ENCODE data around the gene TMED8. TPM values are rescaled to one million over a fixed set of nuclear protein-coding genes. Genes with fewer than 3 reads are reported as not detected.
A peak's percentile ranks its signal among the peaks of the same experiment; 100 is the strongest.

The TMED8 gene
- total and polyA plus RNA-seq, 10 of the 15 experiments (the other 5 are each of a cell fraction or from before 2014, with no cell fraction given), result 7.3 to 39.1 (median 26.1) TPM

- TF ChIP-seq PKNOX1 (IDR thresholded peaks at IDR 0.05), result no peak
- no peak for TF ChIP-seq ATF7 (IDR thresholded peaks at IDR 0.05; ENCODE audit: low read depth)
- no peak for TF ChIP-seq RELA (IDR thresholded peaks at IDR 0.05; ENCODE audit: borderline replicate concordance, partially characterized antibody)
- TF ChIP-seq RB1 (IDR thresholded peaks at IDR 0.05; ENCODE audit: borderline replicate concordance), result 0 out of 2 replicates have a peak, but pooled peaks have one; percentile 33
- no peak for TF ChIP-seq IKZF2 (IDR thresholded peaks at IDR 0.05)
- no peak overlapping the region for H3K27ac ChIP-seq (ENCODE audit: control insufficient read depth, insufficient read depth)
- H2AFZ ChIP-seq (ENCODE audit: control insufficient read depth, low read depth, low read length), result no peak overlapping the region
- no peaks in the 10 kb centered on the region; the same call in 1 of the 2 replicates for H3K79me2 ChIP-seq (ENCODE audit: control insufficient read depth, insufficient read depth, low read length)
- no peaks in the 10 kb centered on the region; a peak in 1 of 4 replicates for H3K36me3 ChIP-seq (ENCODE audit: control insufficient read depth in 2 of 2, insufficient read depth in 2 of 2, low read length in 1 of 2)
- in situ Hi-C loops (cut with MboI) (loop anchor here (5.0 kb wide), 2 partner anchors 164 to 449 kb away; no protein-coding TSS in a partner anchor), intact Hi-C loops (cut with micrococcal nuclease; ENCODE audit: unreplicated experiment) (loop anchor here (1.0 to 5.0 kb wide), 3 partner anchors 15 to 444 kb away; no protein-coding TSS in a partner anchor)
- H3K27me3 ChIP-seq (replicated peaks in 1 of 2; ENCODE audit: control insufficient read depth in 2 of 2, insufficient read depth in 2 of 2, low read length in 1 of 2), result no peaks in the 10 kb centered on the region
- CTCF ChIA-PET, result interaction anchor here (0.6 to 7.5 kb wide), 92 partner anchors 9 to 607 kb away, joined by 3 to 159 read pairs (median 4); partner anchors contain the start of genes CIPC, SAMD15, TMED8 and VIPAS39
- no TSS peak for BruUV-seq (replicated peaks)
- H4K20me1 ChIP-seq (ENCODE audit: control insufficient read depth, insufficient read depth), result no peaks in the 10 kb centered on the region
- ATAC-seq (no peak), DNase-seq (ENCODE audit: low read depth, low spot score) (no peak), FAIRE-seq (no peak)
- H3K9me3 ChIP-seq (replicated peaks; ENCODE audit: control insufficient read depth, insufficient read depth, low read length), result no peaks in the 10 kb centered on the region
- 0% methylated on average over 1 of the region's 1 CpG for WGBS (ENCODE audit: insufficient coverage, insufficient replicate concordance, low lambda C conversion rate, missing lambda C conversion rate)
- SMC1A ChIA-PET (ENCODE audit: uncharacterized antibody, unreplicated experiment), result interaction anchor here (0.7 to 3.6 kb wide), 38 partner anchors 9 to 444 kb away, joined by 3 to 45 read pairs (median 5); partner anchors contain the start of genes CIPC, SAMD15, TMED8 and VIPAS39
- no peak overlapping the region for H3K4me2 ChIP-seq (ENCODE audit: control insufficient read depth, insufficient read depth)
- RAD21 ChIA-PET (ENCODE audit: unreplicated experiment), result interaction anchor here (0.6 to 3.0 kb wide), 29 partner anchors 9 to 605 kb away, joined by 3 to 48 read pairs (median 5); partner anchors contain the start of genes AHSA1, CIPC, SAMD15 and TMED8
- POLR2A ChIA-PET, result interaction anchor here (0.7 to 0.9 kb wide), 2 partner anchors 165 to 404 kb away, joined by 3 read pairs; no protein-coding TSS in a partner anchor
- H3K9ac ChIP-seq (ENCODE audit: control insufficient read depth, insufficient read depth, low read length), result no peak overlapping the region
- H3K4me3 ChIP-seq, result no peak overlapping the region
- no peaks in the 10 kb centered on the region for H3K4me1 ChIP-seq (ENCODE audit: control insufficient read depth, insufficient read depth, low read length)
Measured at GRCh38 chr14:77316195-77316505, 60.7 kb downstream of the TMED8 start.
